ENCODE data around the gene PSENEN. TPM values are rescaled to one million over a fixed set of nuclear protein-coding genes. Genes with fewer than 3 reads are reported as not detected.

The PSENEN gene
- polyA plus RNA-seq, 1 donor (not counting 4 experiments of a cell fraction or from before 2014, with no cell fraction given) = 36.2 TPM

GRCh38 chr19:35783469-35784434 lies 38.3 kb downstream of the PSENEN start:
- Histone ChIP-seq H3K9ac (ENCODE audit: control insufficient read depth, extremely low read depth, insufficient read depth, low read length) (no peak overlapping the region), H3K4me3 (ENCODE audit: control insufficient read depth in 2 of 3, extremely low read depth in 1 of 3, insufficient read depth in 2 of 3, low read depth in 1 of 3, low read length in 3 of 3) (no peak overlapping the region), H3K27ac (ENCODE audit: control insufficient read depth, insufficient read depth, low read length) (no peak overlapping the region), H3K9me1 (ENCODE audit: control insufficient read depth, extremely low read depth, insufficient read depth, low read length) (no peaks in the 10 kb centered on the region), H2AFZ (ENCODE audit: control insufficient read depth, low read length) (no peak overlapping the region), H4K20me1 (ENCODE audit: control insufficient read depth, extremely low read depth, insufficient read depth, low read length) (peaks cover 2% of the 10 kb centered on the region), H3K36me3 (ENCODE audit: control insufficient read depth in 2 of 2, extremely low read depth in 1 of 2, insufficient read depth in 2 of 2, low read length in 2 of 2) (no peaks in the 10 kb centered on the region), H3K4me1 (ENCODE audit: control insufficient read depth, extremely low read depth, insufficient read depth, low read length) (no peaks in the 10 kb centered on the region), H3K27me3 (ENCODE audit: control insufficient read depth, extremely low read depth, insufficient read depth, low read length) (no peaks in the 10 kb centered on the region), H3K79me2 (ENCODE audit: control insufficient read depth, insufficient read depth, low read length) (no peaks in the 10 kb centered on the region), H3K9me3 (ENCODE audit: control insufficient read depth, low read depth, low read length) (no peaks in the 10 kb centered on the region), H3K4me2 (ENCODE audit: control insufficient read depth, extremely low read depth, insufficient read depth, low read depth, low read length) (no peak overlapping the region)
- no peak for FAIRE-seq
- TF ChIP-seq EZH2 (IDR thresholded peaks at IDR 0.05; ENCODE audit: low read length) = no peak
- TF ChIP-seq, protein P1, sequence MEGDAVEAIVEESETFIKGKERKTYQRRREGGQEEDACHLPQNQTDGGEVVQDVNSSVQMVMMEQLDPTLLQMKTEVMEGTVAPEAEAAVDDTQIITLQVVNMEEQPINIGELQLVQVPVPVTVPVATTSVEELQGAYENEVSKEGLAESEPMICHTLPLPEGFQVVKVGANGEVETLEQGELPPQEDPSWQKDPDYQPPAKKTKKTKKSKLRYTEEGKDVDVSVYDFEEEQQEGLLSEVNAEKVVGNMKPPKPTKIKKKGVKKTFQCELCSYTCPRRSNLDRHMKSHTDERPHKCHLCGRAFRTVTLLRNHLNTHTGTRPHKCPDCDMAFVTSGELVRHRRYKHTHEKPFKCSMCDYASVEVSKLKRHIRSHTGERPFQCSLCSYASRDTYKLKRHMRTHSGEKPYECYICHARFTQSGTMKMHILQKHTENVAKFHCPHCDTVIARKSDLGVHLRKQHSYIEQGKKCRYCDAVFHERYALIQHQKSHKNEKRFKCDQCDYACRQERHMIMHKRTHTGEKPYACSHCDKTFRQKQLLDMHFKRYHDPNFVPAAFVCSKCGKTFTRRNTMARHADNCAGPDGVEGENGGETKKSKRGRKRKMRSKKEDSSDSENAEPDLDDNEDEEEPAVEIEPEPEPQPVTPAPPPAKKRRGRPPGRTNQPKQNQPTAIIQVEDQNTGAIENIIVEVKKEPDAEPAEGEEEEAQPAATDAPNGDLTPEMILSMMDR (optimal IDR thresholded peaks at IDR 0.05 in 1 of 3, IDR thresholded peaks at IDR 0.05 in 1 of 3, conservative IDR thresholded peaks at IDR 0.05 in 1 of 3; ENCODE audit: extremely low read depth in 1 of 3, insufficient read depth in 2 of 3, low read length in 3 of 3) = no peak
- DNase-seq (ENCODE audit: low read depth, low spot score) = no peak
- dilution Hi-C loops (cut with MboI; ENCODE audit: extremely low pct_ligation_motif_present, low sequenced_read_pairs) = no loop called here

- no peak for TF ChIP-seq EZH2 (IDR thresholded peaks at IDR 0.05; ENCODE audit: low read length)
- TF ChIP-seq, protein P1 (optimal IDR thresholded peaks at IDR 0.05 in 1 of 3, IDR thresholded peaks at IDR 0.05 in 1 of 3, conservative IDR thresholded peaks at IDR 0.05 in 1 of 3; ENCODE audit: extremely low read depth in 1 of 3, insufficient read depth in 2 of 3, low read length in 3 of 3) = no peak
- no peak overlapping the region for H3K9ac ChIP-seq (ENCODE audit: control insufficient read depth, extremely low read depth, insufficient read depth, low read length)
- no peak overlapping the region for H3K4me2 ChIP-seq (ENCODE audit: control insufficient read depth, extremely low read depth, insufficient read depth, low read depth, low read length)
Measured at GRCh38 chr19:35784503-35785338, 39.3 kb downstream of the PSENEN start.

More at GRCh38 chr19:35784503-35785338, 39.3 kb downstream of the PSENEN start:
- Histone ChIP-seq H3K9me1 (ENCODE audit: control insufficient read depth, extremely low read depth, insufficient read depth, low read length) (no peaks in the 10 kb centered on the region), H3K4me3 (ENCODE audit: control insufficient read depth in 2 of 3, extremely low read depth in 1 of 3, insufficient read depth in 2 of 3, low read depth in 1 of 3, low read length in 3 of 3) (no peak overlapping the region), H3K79me2 (ENCODE audit: control insufficient read depth, insufficient read depth, low read length) (no peaks in the 10 kb centered on the region), H3K4me1 (ENCODE audit: control insufficient read depth, extremely low read depth, insufficient read depth, low read length) (no peaks in the 10 kb centered on the region), H4K20me1 (ENCODE audit: control insufficient read depth, extremely low read depth, insufficient read depth, low read length) (peaks cover 2% of the 10 kb centered on the region), H3K27ac (ENCODE audit: control insufficient read depth, insufficient read depth, low read length) (no peak overlapping the region), H3K9me3 (ENCODE audit: control insufficient read depth, low read depth, low read length) (no peaks in the 10 kb centered on the region), H2AFZ (ENCODE audit: control insufficient read depth, low read length) (no peak overlapping the region), H3K36me3 (ENCODE audit: control insufficient read depth in 2 of 2, extremely low read depth in 1 of 2, insufficient read depth in 2 of 2, low read length in 2 of 2) (no peaks in the 10 kb centered on the region), H3K27me3 (ENCODE audit: control insufficient read depth, extremely low read depth, insufficient read depth, low read length) (no peaks in the 10 kb centered on the region)
- dilution Hi-C loops (cut with MboI; ENCODE audit: extremely low pct_ligation_motif_present, low sequenced_read_pairs) = no loop called here
- no peak for FAIRE-seq
- no peak for DNase-seq (ENCODE audit: low read depth, low spot score)

All from keratinocyte (primary cell).